A673 (cell line): Measurements from ENCODE around the gene EIF2B5. TPM values are rescaled to one million over a fixed set of nuclear protein-coding genes. Genes with fewer than 3 reads are reported as not detected.
"Not testable (repeated sequence)": the region's sequence is repeated elsewhere in the genome, so short reads cannot be mapped to it uniquely, and the experiment has no call there.

Source experiments
- BruUV-seq: library from RNA; stranded (reverse); fragments of 400-500 nt; replicated peaks from 2 replicates; lab custom pipeline; 2021; lab: Mats Ljungman, UMichigan
- CTCF ChIA-PET: fragments of 300-600 bp; sonication (Branson Sonifier 250); formaldehyde crosslinking; loops from one replicate; lab custom pipeline; 2022; ENCODE audit warnings: antibody characterized with exemption; lab: Charles Lee
- POLR2A ChIA-PET: fragments of 300-600 bp; sonication (Branson Sonifier 250); formaldehyde crosslinking; loops from one replicate; lab custom pipeline; 2022; ENCODE audit warnings: antibody characterized with exemption; ENCODE audit not compliant: low non-redundant PET; lab: Charles Lee
- DNase-seq: peaks from one replicate; pipeline ENCODE4 v3.0.0-alpha.2; 2015; ENCODE audit warnings: low spot score
- H3K27ac ChIP-seq: fragments of 200-600 bp; sonication (generic); 2 replicates; pipeline ENCODE4 v1.5.1; 2016; ENCODE audit warnings: mixed run types, low read depth, mild to moderate bottlenecking, mixed read lengths, antibody characterized with exemption, low read length; ENCODE audit not compliant: poor library complexity, severe bottlenecking
- H3K27me3 ChIP-seq: fragments of 200-600 bp; sonication (generic); replicated peaks from 2 replicates; pipeline ENCODE4 v1.6.1; 2017; ENCODE audit warnings: mixed run types, low read depth, mild to moderate bottlenecking, mixed read lengths, antibody characterized with exemption, low read length; ENCODE audit not compliant: insufficient read depth, poor library complexity
- H3K36me3 ChIP-seq: fragments of 200-600 bp; sonication (generic); 2 replicates; pipeline ENCODE4 v1.6.1; 2016; ENCODE audit warnings: mixed run types, mild to moderate bottlenecking, mixed read lengths, antibody characterized with exemption, low read length; ENCODE audit not compliant: insufficient read depth, poor library complexity, severe bottlenecking
- H3K4me1 ChIP-seq: fragments of 200-600 bp; sonication (generic); 2 replicates; pipeline ENCODE4 v1.6.1; 2017; ENCODE audit warnings: mixed run types, mild to moderate bottlenecking, mixed read lengths, antibody characterized with exemption, low read length; ENCODE audit not compliant: insufficient read depth, poor library complexity, severe bottlenecking
- H3K4me3 ChIP-seq: fragments of 200-600 bp; sonication (generic); 2 replicates; pipeline ENCODE4 v1.5.1; 2016; ENCODE audit warnings: low read depth, mixed run types, mild to moderate bottlenecking, mixed read lengths, low read length; ENCODE audit not compliant: poor library complexity, severe bottlenecking
- H3K9me3 ChIP-seq: fragments of 200-600 bp; sonication (generic); 2 replicates; pipeline ENCODE4 v1.6.1; 2016; ENCODE audit warnings: mixed run types, low read depth, mild to moderate bottlenecking, mixed read lengths, antibody characterized with exemption, low read length; ENCODE audit not compliant: poor library complexity, severe bottlenecking
- CTCF ChIP-seq: fragments of 300-800, 200-600 bp; sonication (generic); conservative IDR thresholded peaks from 2 replicates; pipeline ENCODE4 v1.5.1; 2017; ENCODE audit warnings: low read depth, mild to moderate bottlenecking, antibody characterized with exemption, low read length, moderate library complexity, mixed read lengths
- EZH2 ChIP-seq: fragments of 200-600 bp; sonication (generic); IDR thresholded peaks from 2 replicates; pipeline ENCODE4 v1.6.1; 2017; ENCODE audit warnings: borderline replicate concordance, low read depth, mild to moderate bottlenecking, mixed read lengths, antibody characterized with exemption, low read length; ENCODE audit not compliant: poor library complexity, severe bottlenecking
- intact Hi-C: fragments of 100-400 bp; cut with micrococcal nuclease; formaldehyde crosslinking; loops from one replicate; pipeline ENCODE4 v1.10.0; 2022; ENCODE audit not compliant: unreplicated experiment
- total RNA-seq: library from RNA; stranded (reverse); gene quantifications from 2 replicates; pipeline ENCODE4 v1.2.3, GENCODE V29; 2021

Gene EIF2B5
- total RNA-seq, 1 experiment from 2014 or later: 64.2 TPM

DNA sequence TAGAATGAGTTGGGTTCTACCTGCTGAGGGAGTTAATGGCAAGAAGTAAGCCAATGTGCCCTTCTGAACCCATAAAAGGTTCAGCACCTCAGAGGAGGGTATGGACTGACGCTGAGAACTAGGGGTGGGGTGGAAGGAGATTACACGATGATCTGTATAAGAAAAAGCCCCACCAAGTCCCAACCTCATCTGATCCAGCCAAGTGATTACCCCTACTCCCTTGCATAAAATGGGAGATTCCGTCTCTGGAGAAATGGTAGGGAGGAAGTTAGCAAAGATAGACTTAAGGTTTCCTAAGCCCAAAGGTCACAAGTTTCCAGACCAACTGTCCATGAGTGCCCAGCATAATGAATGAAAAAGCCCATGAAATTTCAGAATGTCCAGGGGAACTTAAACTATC lies 12.9 kb downstream of the EIF2B5 start:
- H3K27me3 ChIP-seq: no peaks in the 10 kb centered on the region
- H3K9me3 ChIP-seq: no peaks in the 10 kb centered on the region
- intact Hi-C loops: no loop called here
- POLR2A ChIA-PET: no interaction called here
- peaks cover 29% of the 10 kb centered on the region for H3K36me3 ChIP-seq
- DNase-seq: no peak
- no peaks in the 10 kb centered on the region for H3K4me1 ChIP-seq
- H3K4me3 ChIP-seq: no peak overlapping the region
- CTCF ChIA-PET: no interaction called here
- no peak for TF ChIP-seq EZH2
- TF ChIP-seq CTCF: no peak
- no TSS peak for BruUV-seq
- H3K27ac ChIP-seq: no peak overlapping the region

DNA sequence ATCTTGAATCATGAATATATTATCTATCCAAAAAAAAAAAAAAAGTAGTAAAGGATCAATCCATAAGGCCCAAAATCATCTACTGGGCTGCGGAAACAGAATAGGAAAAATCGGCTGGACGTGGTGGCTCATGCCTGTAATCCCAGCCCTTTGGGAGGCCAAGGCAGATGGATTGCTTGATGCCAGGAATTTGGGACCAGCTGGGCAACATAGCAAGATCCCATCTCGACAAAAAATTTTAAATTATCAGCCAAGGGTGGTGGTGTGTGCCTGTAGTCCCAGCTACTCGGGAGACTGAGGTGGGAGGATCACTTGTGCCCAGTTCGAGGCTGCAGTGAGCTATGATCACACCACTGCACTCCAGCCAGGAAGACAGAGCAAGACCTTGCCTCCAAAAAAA lies 14.0 kb downstream of the EIF2B5 start:
- POLR2A ChIA-PET: interaction anchor here (0.6 kb wide), 1 partner anchor 330 kb away, joined by 3 read pairs; no protein-coding TSS in a partner anchor
- CTCF ChIA-PET: interaction anchor here (0.6 to 0.7 kb wide), 2 partner anchors 79 to 103 kb away, joined by 7 to 10 read pairs; no protein-coding TSS in a partner anchor
- no peaks in the 10 kb centered on the region for H3K9me3 ChIP-seq
- intact Hi-C loops: no loop called here
- peaks cover 18% of the 10 kb centered on the region for H3K36me3 ChIP-seq
- H3K4me3 ChIP-seq: no peak overlapping the region
- no TSS peak for BruUV-seq
- DNase-seq: no peak
- H3K4me1 ChIP-seq: peaks cover 2% of the 10 kb centered on the region
- no peak overlapping the region for H3K27ac ChIP-seq
- no peaks in the 10 kb centered on the region for H3K27me3 ChIP-seq
- TF ChIP-seq CTCF (no peak), EZH2 (no peak)

- POLR2A ChIA-PET, H3K27me3 ChIP-seq, BruUV-seq: not testable (repeated sequence)
Observed at GRCh38 chr3:184149770-184150169, 14.6 kb downstream of the EIF2B5 start.

More at GRCh38 chr3:184149770-184150169, 14.6 kb downstream of the EIF2B5 start:
- peaks cover 12% of the 10 kb centered on the region for H3K36me3 ChIP-seq
- DNase-seq, H3K9me3 ChIP-seq, H3K27ac ChIP-seq, H3K4me1 ChIP-seq, intact Hi-C loops, H3K4me3 ChIP-seq: not testable (repeated sequence)
- CTCF ChIA-PET: interaction anchor here (0.6 kb wide), 1 partner anchor 103 kb away, joined by 7 read pairs; no protein-coding TSS in a partner anchor
